LNCAP (cell line): ENCODE measurements around the gene TRPV4.

Source experiments
- CTCF ChIP-seq: fragments of 450-650 bp; IDR thresholded peaks from 2 replicates; pipeline ENCODE4 v1.5.1; 2017; ENCODE audit warnings: mild to moderate bottlenecking

Gene TRPV4

GRCh38 chr12:109783135-109783964, 49.8 kb downstream of the TRPV4 start:
- no peak for TF ChIP-seq CTCF

GRCh38 chr12:109782326-109782703, 50.9 kb downstream of the TRPV4 start:
- no peak for TF ChIP-seq CTCF

- no peak for TF ChIP-seq CTCF
Observed at GRCh38 chr12:109781668-109782325, 51.4 kb downstream of the TRPV4 start.

GRCh38 chr12:109779382-109779781, 53.8 kb downstream of the TRPV4 start:
- TF ChIP-seq CTCF = no peak; the same call in 1 of the 2 replicates

GRCh38 chr12:109778684-109779083, 54.5 kb downstream of the TRPV4 start:
- no peak for TF ChIP-seq CTCF

- no peak for TF ChIP-seq CTCF
Observed at GRCh38 chr12:109777544-109777943, 55.7 kb downstream of the TRPV4 start.

- TF ChIP-seq CTCF = no peak
Observed at GRCh38 chr12:109776624-109777023, 56.6 kb downstream of the TRPV4 start.
